IPS-18c (cell line): ENCODE results near the gene PRDM1.

Experiments used
- H3K4me3 ChIP-seq: 2 replicates; pipeline ENCODE4 v1.7.0; 2013; ENCODE audit warnings: low read depth, mild to moderate bottlenecking, low read length, moderate library complexity; ENCODE audit not compliant: insufficient read depth
- H3K9me3 ChIP-seq: one replicate; pipeline ENCODE4 v1.6.1; 2013; ENCODE audit warnings: mild to moderate bottlenecking, low read length, moderate library complexity; ENCODE audit not compliant: control insufficient read depth, insufficient read depth

The PRDM1 gene

DNA sequence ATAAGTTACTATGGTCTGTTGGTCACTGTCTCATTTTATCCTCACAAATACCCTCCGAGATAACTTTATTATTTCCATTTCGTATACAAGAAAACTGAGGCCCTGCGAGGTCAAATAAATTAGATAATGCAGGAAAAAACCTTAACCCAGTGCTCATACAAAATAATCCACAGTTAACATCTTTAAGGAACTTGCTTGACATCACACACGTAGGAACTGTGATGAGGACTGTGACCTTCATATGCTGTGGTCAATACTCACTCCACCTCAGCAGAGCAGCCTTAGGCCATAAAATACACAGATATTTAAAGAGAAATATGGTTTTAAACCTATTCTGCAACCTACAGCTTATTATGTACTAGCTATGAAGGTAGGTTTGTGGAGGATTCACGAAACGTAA is 34.3 kb downstream of the PRDM1 start:
- no peaks in the 10 kb centered on the region for H3K9me3 ChIP-seq
- H3K4me3 ChIP-seq, result no peak overlapping the region

- Histone ChIP-seq H3K4me3 (no peak overlapping the region), H3K9me3 (peaks cover 2% of the 10 kb centered on the region)
Measured at GRCh38 chr6:106122306-106122918, 36.3 kb downstream of the PRDM1 start.

- Histone ChIP-seq H3K4me3 (no peak overlapping the region), H3K9me3 (peaks cover 2% of the 10 kb centered on the region)
Measured at GRCh38 chr6:106122938-106123656, 37.0 kb downstream of the PRDM1 start.

DNA sequence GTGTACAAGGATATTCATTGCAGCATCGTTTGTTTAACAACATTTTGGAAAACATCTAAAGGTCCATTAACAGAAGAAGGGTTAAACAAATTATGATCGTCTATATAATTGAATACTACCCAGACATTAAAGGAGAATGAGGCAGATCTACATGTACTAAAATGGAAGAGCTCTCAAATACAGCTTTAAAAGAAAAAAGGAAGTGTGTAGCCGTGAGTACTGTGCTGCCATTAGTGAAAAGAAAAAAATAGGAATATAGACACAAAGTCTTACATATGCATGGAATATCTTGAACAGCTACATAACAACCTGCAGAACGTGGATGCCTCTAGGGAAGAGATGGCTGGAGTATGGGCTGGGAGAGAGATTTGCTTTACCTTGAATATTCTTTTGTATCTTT is 37.9 kb downstream of the PRDM1 start:
- H3K9me3 ChIP-seq, result peaks cover 2% of the 10 kb centered on the region
- no peak overlapping the region for H3K4me3 ChIP-seq

GRCh38 chr6:106124437-106125430 is 38.6 kb downstream of the PRDM1 start:
- no peak overlapping the region for H3K4me3 ChIP-seq
- H3K9me3 ChIP-seq, result peaks cover 2% of the 10 kb centered on the region

DNA sequence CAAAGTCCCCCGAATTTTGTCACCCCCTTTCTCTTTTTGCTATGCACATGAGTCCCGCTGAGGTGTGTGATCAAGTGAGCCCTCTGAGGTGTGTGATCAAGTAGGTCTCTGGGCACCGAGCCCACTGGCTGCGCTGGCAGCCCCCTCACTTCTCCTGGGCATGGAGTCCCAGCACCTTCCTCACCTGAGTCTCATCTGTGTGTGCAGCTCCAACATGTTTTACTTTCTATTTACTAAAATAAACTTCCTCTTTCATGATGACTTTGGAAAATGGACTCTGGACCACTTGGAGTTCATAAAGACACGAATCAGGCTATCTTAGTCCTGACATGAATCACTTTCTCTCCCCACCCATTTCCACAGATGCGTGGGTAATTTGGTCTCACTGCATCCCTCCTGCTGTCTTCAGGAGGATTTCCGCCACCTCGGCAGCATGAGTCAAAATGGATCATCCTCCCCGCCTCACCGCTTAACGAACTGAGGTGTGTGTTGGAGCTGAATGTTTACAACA is 39.8 kb downstream of the PRDM1 start:
- Histone ChIP-seq H3K9me3 (peaks cover 2% of the 10 kb centered on the region), H3K4me3 (no peak overlapping the region)

DNA sequence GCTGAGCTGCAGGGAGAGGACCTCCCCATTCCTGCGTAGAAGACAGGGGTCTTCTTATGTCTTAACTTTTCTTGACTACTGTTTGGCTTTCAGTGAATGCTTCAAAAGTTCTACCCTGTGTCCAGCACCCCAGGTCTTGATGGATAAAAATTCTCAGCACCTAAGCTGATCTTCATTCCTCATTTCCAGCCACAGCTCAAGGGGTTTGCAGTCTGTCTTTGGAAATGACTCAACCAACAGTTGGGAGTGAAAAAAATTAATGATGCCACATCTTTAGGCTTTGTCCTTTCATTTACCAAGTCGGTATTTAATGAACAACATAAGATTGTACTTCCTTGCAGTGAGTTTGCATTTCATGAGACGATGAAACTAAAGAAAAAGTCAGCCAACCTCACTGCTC is 40.3 kb downstream of the PRDM1 start:
- Histone ChIP-seq H3K9me3 (peaks cover 2% of the 10 kb centered on the region), H3K4me3 (no peak overlapping the region)

DNA sequence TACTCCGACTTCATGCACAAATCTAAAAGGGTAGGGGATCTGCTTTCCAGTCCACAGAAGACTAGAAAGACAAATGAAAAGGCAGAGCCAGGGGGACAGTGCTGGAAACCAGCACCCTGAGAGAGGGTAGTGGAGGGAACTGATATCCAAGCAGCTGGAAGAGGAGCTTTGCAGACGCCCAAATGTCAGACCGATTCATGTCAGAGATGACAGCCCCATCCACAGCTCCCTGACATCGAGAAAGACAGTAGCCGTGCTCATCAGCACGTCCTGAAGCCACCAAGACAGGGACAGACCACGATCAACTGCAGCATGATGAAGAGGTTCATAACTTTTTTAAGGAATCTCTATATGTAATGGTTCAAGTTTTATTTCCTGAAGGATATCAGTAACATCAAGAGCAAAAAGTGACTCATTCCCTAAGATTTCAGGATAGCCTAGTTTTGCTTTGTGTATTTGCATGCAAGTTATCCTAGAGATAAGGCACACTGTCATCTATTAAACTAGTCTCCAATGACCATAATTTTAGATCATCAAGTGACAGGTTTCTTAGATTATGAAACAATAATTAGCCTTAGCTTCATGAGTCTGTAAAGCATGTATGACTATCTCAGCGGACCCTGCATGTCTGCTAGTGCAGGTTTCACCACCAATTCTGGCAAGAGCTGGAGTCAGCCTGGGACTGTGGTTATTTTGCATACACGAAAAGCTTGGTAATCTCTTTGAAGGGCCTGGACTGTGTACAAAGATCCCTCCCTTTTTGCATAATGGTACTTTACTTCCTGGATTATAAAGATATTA is 43.0 kb downstream of the PRDM1 start:
- Histone ChIP-seq H3K9me3 (peaks cover 2% of the 10 kb centered on the region), H3K4me3 (no peak overlapping the region)

DNA sequence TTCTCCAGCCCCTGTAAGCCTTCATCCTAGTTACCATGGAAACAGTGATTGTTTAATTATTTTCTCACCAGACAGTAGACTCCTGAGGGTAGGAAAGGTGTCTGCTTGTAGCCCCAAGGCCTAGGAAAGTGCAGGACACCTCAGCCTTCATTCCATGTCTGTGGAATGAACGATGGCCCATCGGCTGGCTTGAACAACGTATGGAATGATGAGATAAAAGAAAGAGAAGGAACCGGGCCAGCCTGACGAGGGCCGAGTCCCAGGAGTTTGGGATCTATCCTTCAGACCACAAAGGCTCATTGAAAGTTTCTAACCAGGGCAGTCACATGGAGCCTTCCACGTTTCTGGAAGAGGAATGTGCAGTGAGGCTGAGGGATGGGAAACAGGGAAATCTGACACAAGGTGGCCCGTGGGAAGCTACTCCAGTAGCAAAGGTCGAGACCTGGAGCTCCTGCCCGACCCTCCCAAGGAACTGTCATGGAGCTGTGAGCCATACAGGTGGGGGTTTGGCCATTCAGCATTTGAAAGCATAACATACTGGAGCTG is 46.1 kb downstream of the PRDM1 start:
- Histone ChIP-seq H3K4me3 (no peak overlapping the region), H3K9me3 (no peaks in the 10 kb centered on the region)

- H3K4me3 ChIP-seq, result no peak overlapping the region
- no peaks in the 10 kb centered on the region for H3K9me3 ChIP-seq
Measured at GRCh38 chr6:106133040-106133439, 46.9 kb downstream of the PRDM1 start.

DNA sequence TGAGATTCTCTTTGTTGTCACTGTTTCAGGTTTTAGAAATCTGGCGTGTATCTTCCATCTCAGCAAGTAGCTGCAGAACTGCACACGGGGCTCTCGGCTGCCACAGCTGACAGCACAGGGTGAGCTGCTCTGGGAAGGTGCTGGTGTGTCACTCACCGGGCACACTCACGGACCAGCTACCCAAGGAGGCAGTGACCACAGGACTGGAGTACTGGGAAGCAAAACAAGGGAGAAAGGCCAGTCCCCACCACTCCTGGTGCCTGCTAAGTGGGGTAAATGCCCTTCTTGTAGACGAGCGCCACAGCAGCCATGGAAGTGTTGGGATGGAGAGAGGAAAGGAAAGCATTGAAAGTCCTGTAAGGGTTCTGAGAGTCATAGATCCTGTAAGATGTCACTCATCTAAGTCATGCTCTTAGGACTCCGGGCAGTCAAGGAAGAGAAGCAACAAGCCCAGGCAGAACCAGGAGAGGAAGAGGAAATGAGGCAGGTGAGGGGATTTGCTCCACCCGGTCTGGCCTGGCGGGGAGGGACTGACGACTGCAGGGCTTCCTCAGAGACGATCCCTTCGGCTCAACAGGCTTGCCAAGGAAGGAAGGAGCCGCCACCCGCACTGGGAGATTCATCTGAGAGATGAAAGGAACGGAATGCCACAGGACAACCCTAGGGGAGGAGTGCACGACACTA is 48.1 kb downstream of the PRDM1 start:
- no peaks in the 10 kb centered on the region for H3K9me3 ChIP-seq
- H3K4me3 ChIP-seq, result no peak overlapping the region

- H3K4me3 ChIP-seq, result no peak overlapping the region
Measured at GRCh38 chr6:106134906-106135634, 48.9 kb downstream of the PRDM1 start.

GRCh38 chr6:106135911-106136571 is 49.9 kb downstream of the PRDM1 start:
- Histone ChIP-seq H3K9me3 (no peaks in the 10 kb centered on the region), H3K4me3 (no peak overlapping the region)

More at GRCh38 chr6:106134906-106135634, 48.9 kb downstream of the PRDM1 start:
- no peaks in the 10 kb centered on the region for H3K9me3 ChIP-seq

GRCh38 chr6:106136845-106137244 is 50.7 kb downstream of the PRDM1 start:
- no peak overlapping the region for H3K4me3 ChIP-seq
- H3K9me3 ChIP-seq, result no peaks in the 10 kb centered on the region

GRCh38 chr6:106138151-106138550 is 52.0 kb downstream of the PRDM1 start:
- H3K4me3 ChIP-seq, result no peak overlapping the region

More at GRCh38 chr6:106138151-106138550, 52.0 kb downstream of the PRDM1 start:
- H3K9me3 ChIP-seq, result no peaks in the 10 kb centered on the region
